Tibial artery (tissue), 4 donors: ENCODE measurements around the gene TMEM107.

ENCODE experiments used
- DNase-seq, 2 donors: peaks; one replicate each; pipeline ENCODE4 v3.0.0-alpha.2; 2019
- H3K27ac ChIP-seq, 2 donors: fragments of 200-600 bp; sonication (generic) in 1 of 2; 1 replicate in 1 of 2; 2 replicates in 1 of 2; pipeline ENCODE4 v1.5.1; 2018 to 2019; ENCODE audit warnings: mild to moderate bottlenecking in 1 of 2
- H3K27me3 ChIP-seq, 2 donors: fragments of 200-600 bp; sonication (generic) in 1 of 2; one replicate each; pipeline versions ENCODE4 v1.5.1 to v1.6.0; 2016 to 2019
- H3K36me3 ChIP-seq, 3 donors: fragments of 200-600 bp; sonication (generic) in 2 of 3; one replicate each; pipeline ENCODE4 v1.5.1; 2016 to 2019; ENCODE audit warnings: mild to moderate bottlenecking in 2 of 3
- H3K4me1 ChIP-seq, 4 donors: fragments of 200-600 bp; sonication (generic) in 2 of 4; 1 replicate in 3 of 4; 2 replicates in 1 of 4; pipeline ENCODE4 v1.5.1; 2016 to 2019
- H3K4me3 ChIP-seq, 2 donors: fragments of 200-600 bp; sonication (generic) in 1 of 2; 1 replicate in 1 of 2; 2 replicates in 1 of 2; pipeline ENCODE4 v1.5.1; 2018 to 2019; ENCODE audit warnings: mild to moderate bottlenecking in 2 of 2
- H3K9me3 ChIP-seq, 3 donors: fragments of 200-600 bp; sonication (generic) in 1 of 3; one replicate each; pipeline ENCODE4 v1.5.1; 2016 to 2019
- CTCF ChIP-seq, 2 experiments: fragments of 200-600 bp in 1 of 2; fragments of 450-650 bp in 1 of 2; IDR thresholded peaks; one replicate each; pipeline ENCODE4 v1.5.1; 2017 to 2019; ENCODE audit warnings: antibody characterized with exemption in 2 of 2, mild to moderate bottlenecking in 1 of 2, moderate library complexity in 1 of 2
- intact Hi-C: fragments of 100-400 bp; cut with DNase I; formaldehyde crosslinking; loops from one replicate; pipeline ENCODE4 v1.15.0; 2023; ENCODE audit warnings: low total_unique reads

The TMEM107 gene

GRCh38 chr17:8186787-8187516, 10.8 kb upstream of the TMEM107 start:
- Histone ChIP-seq H3K36me3 (no peaks in the 10 kb centered on the region), H3K27me3 (no peaks in the 10 kb centered on the region), H3K4me3 (peak overlapping the region; percentile 89 to 93), H3K9me3 (no peaks in the 10 kb centered on the region), H3K4me1 (peaks cover 0 to 33% (median 28%) of the 10 kb centered on the region in 4 donors), H3K27ac (peak overlapping the region; percentile 97 to 98)
- intact Hi-C loops: loop anchor here (1.0 kb wide), 1 partner anchor 35 kb away; no protein-coding TSS in a partner anchor
- peak; percentile 96 to 97 for DNase-seq
- peak in 1 of 2 experiments; percentile 27 for TF ChIP-seq CTCF (IDR thresholded peaks at IDR 0.05)

GRCh38 chr17:8186446-8186786, 10.2 kb upstream of the TMEM107 start:
- Histone ChIP-seq H3K4me3 (peak overlapping the region; percentile 89 to 93), H3K27me3 (no peaks in the 10 kb centered on the region), H3K36me3 (no peaks in the 10 kb centered on the region), H3K27ac (peak overlapping the region; percentile 97 to 98), H3K4me1 (peaks cover 0 to 28% (median 25%) of the 10 kb centered on the region in 4 donors), H3K9me3 (no peaks in the 10 kb centered on the region)
- DNase-seq: no peak
- no peak for TF ChIP-seq CTCF (IDR thresholded peaks at IDR 0.05)
- intact Hi-C loops: loop anchor here (1.0 kb wide), 1 partner anchor 36 kb away; no protein-coding TSS in a partner anchor

GRCh38 chr17:8185582-8186445, 9.6 kb upstream of the TMEM107 start:
- Histone ChIP-seq H3K4me3 (peak overlapping the region; percentile 89 to 93), H3K27me3 (no peaks in the 10 kb centered on the region), H3K4me1 (peaks cover 0 to 24% (median 22%) of the 10 kb centered on the region in 4 donors), H3K9me3 (no peaks in the 10 kb centered on the region), H3K36me3 (no peaks in the 10 kb centered on the region), H3K27ac (peak overlapping the region; percentile 97 to 98)
- no peak for TF ChIP-seq CTCF (IDR thresholded peaks at IDR 0.05)
- peak; percentile 92 to 94 for DNase-seq
- intact Hi-C loops: loop anchor here (1.0 kb wide), 1 partner anchor 36 kb away; no protein-coding TSS in a partner anchor

- intact Hi-C loops: no loop called here
- no peak for TF ChIP-seq CTCF (IDR thresholded peaks at IDR 0.05)
- no peaks in the 10 kb centered on the region for H3K9me3 ChIP-seq
- no peaks in the 10 kb centered on the region for H3K27me3 ChIP-seq
- peak overlapping the region; percentile 80 to 81 for H3K27ac ChIP-seq
- peaks cover 0 to 36% (median 23%) of the 10 kb centered on the region in 4 donors for H3K4me1 ChIP-seq
- no peak for DNase-seq
- peak overlapping the region; percentile 54 to 69 for H3K4me3 ChIP-seq
- H3K36me3 ChIP-seq: no peaks in the 10 kb centered on the region
Measured at GRCh38 chr17:8176998-8177731, 985 bp upstream of the TMEM107 start.

GRCh38 chr17:8175795-8176196, 384 bp downstream of the TMEM107 start:
- intact Hi-C loops: no loop called here
- H3K27me3 ChIP-seq: no peaks in the 10 kb centered on the region
- H3K9me3 ChIP-seq: no peaks in the 10 kb centered on the region
- H3K27ac ChIP-seq: peak overlapping the region; percentile 80 to 81
- no peaks in the 10 kb centered on the region for H3K36me3 ChIP-seq
- peaks cover 0 to 36% (median 23%) of the 10 kb centered on the region in 4 donors for H3K4me1 ChIP-seq
- peak in 1 of 2 donors; percentile 70 for DNase-seq
- H3K4me3 ChIP-seq: peak overlapping the region; percentile 54 to 69
- no peak for TF ChIP-seq CTCF (IDR thresholded peaks at IDR 0.05)
